Ovary (tissue), 9 donors: ENCODE results near the gene CACNB2. TPM values are rescaled to one million over a fixed set of nuclear protein-coding genes. Genes with fewer than 3 reads are reported as not detected.

ENCODE experiments used
- DNase-seq, 5 donors: peaks; one replicate each; pipeline ENCODE4 v3.0.0-alpha.2; 2019 to 2020
- H3K27ac ChIP-seq, 2 donors: fragments of 200-600 bp; one replicate each; pipeline versions ENCODE4 v1.5.1 to v1.8.0; 2019 to 2022
- H3K27me3 ChIP-seq: fragments of 200-600 bp; one replicate; pipeline ENCODE4 v1.8.0; 2022
- H3K36me3 ChIP-seq: fragments of 200-600 bp; sonication (generic); one replicate; pipeline ENCODE4 v1.5.1; 2019
- H3K4me1 ChIP-seq: one replicate; pipeline ENCODE4 v1.8.1; 2013; ENCODE audit warnings: mild to moderate bottlenecking, moderate library complexity; ENCODE audit not compliant: insufficient read depth
- H3K4me3 ChIP-seq: fragments of 200-600 bp; sonication (generic); one replicate; pipeline ENCODE4 v1.5.1; 2017
- H3K9me3 ChIP-seq, 2 donors: fragments of 200-600 bp in 1 of 2; sonication (generic) in 1 of 2; one replicate each; pipeline versions ENCODE4 v1.5.1 to v1.8.1; 2013 to 2019; ENCODE audit warnings: mild to moderate bottlenecking in 1 of 2, moderate library complexity in 1 of 2
- EP300 ChIP-seq: sonication (generic); formaldehyde crosslinking; IDR thresholded peaks from one replicate; pipeline ENCODE4 v1.6.1; 2017; ENCODE audit warnings: antibody characterized with exemption
- POLR2A ChIP-seq: fragments of 450-650 bp; IDR thresholded peaks from one replicate; pipeline ENCODE4 v1.6.1; 2017; ENCODE audit warnings: antibody characterized with exemption, mild to moderate bottlenecking, moderate library complexity
- WGBS, 3 donors: extraction: QIAGEN DNeasy Blood & Tissue Kit in 1 of 3; methylation state at CpG; one replicate each; pipeline versions ENCODE4 v1.1.5 to v1.1.7; 2013 to 2017; 5-methylcytosine and 5-hydroxymethylcytosine counted together
- intact Hi-C, 4 donors: fragments of 100-400 bp; cut with DNase I; formaldehyde crosslinking; loops; one replicate each; pipeline versions ENCODE4 v1.11.0 to v1.15.1; 2022 to 2023
- polyA plus RNA-seq, 2 donors: library from polyadenylated mRNA; stranded (reverse); fragments of 200-250 nt in 1 of 2; fragments of 350-450 nt in 1 of 2; fragmentation: Illumina TruSeq in 1 of 2; extraction: RNeasy Lipid Tissue Mini Kit (QIAGEN cat#74804) in 1 of 2; gene quantifications; one replicate each; pipeline ENCODE4 v1.2.3, GENCODE V29; 2013 to 2014
- total RNA-seq, 7 donors: library from RNA; depleted of rRNA in 2 of 7; stranded (reverse); fragments of >200 nt in 2 of 7; fragmentation: NEBNext Ultra II Directional in 3 of 7; extraction: Animal tissue kit (Norgen Biotek cat#: 25700) in 3 of 7; gene quantifications; one replicate each; pipeline versions ENCODE4 v1.1.0 to v1.2.4, GENCODE V29; 2016 to 2023
- TF ChIP-seq, protein P1 (sequence below), 3 donors: fragments of 450-650 bp in 2 of 3; fragments of 200-600 bp in 1 of 3; IDR thresholded peaks; one replicate each; pipeline versions ENCODE4 v1.5.1 to v1.8.0; 2016 to 2022; ENCODE audit warnings: antibody characterized with exemption in 3 of 3, mild to moderate bottlenecking in 1 of 3
- donor health status: DM: no; HTN: no; CAD: no; lungs with moderate emphysema.
- donor health status: DM: no; HTN: no; CAD: no.
- donor health status: Bipolar disorder and iron deficiency.
- donor health status: DM: yes; HTN: yes; CAD: no.
- donor health status: DM: no; HTN: no; CAD: no.
- donor health status: DM: yes; HTN: yes; CAD: no.

CACNB2 gene
- total and polyA plus RNA-seq, 9 donors = 8.9 to 60.9 (median 23.8) TPM

DNA sequence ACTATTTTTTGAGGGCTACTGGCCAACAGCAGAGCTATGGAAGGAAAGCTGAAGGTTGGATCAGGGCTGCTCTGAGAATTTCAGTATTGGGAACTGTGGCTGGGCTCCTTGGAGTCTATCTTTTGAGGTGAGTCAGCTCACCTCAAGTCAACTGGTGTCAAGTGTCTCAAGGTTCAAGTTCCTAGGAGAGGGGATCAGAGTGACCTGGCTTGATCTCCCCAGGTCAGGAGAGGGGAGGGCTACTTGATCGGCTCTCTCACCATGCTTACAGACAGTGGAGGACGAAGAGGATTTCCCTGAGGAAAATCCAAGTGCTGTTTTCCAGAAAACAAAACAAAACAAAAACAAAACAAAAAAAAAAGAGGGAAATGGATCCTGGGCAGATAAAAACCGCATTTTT, 132.8 kb downstream of the CACNB2 start:
- H3K36me3 ChIP-seq = no peaks in the 10 kb centered on the region
- intact Hi-C loops = no loop called here
- H3K4me3 ChIP-seq = no peak overlapping the region
- H3K9me3 ChIP-seq = no peaks in the 10 kb centered on the region
- DNase-seq = no peak
- H3K27ac ChIP-seq = no peak overlapping the region
- H3K4me1 ChIP-seq = no peaks in the 10 kb centered on the region
- 82 to 91% (median 88%) methylated on average over 3 of the region's 3 CpGs for whole genome bisulfite sequencing, 3 donors
- H3K27me3 ChIP-seq = no peaks in the 10 kb centered on the region
- TF ChIP-seq, protein P1, sequence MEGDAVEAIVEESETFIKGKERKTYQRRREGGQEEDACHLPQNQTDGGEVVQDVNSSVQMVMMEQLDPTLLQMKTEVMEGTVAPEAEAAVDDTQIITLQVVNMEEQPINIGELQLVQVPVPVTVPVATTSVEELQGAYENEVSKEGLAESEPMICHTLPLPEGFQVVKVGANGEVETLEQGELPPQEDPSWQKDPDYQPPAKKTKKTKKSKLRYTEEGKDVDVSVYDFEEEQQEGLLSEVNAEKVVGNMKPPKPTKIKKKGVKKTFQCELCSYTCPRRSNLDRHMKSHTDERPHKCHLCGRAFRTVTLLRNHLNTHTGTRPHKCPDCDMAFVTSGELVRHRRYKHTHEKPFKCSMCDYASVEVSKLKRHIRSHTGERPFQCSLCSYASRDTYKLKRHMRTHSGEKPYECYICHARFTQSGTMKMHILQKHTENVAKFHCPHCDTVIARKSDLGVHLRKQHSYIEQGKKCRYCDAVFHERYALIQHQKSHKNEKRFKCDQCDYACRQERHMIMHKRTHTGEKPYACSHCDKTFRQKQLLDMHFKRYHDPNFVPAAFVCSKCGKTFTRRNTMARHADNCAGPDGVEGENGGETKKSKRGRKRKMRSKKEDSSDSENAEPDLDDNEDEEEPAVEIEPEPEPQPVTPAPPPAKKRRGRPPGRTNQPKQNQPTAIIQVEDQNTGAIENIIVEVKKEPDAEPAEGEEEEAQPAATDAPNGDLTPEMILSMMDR (IDR thresholded peaks at IDR 0.05) = no peak
- TF ChIP-seq EP300 = no peak
- TF ChIP-seq POLR2A = no peak

DNA sequence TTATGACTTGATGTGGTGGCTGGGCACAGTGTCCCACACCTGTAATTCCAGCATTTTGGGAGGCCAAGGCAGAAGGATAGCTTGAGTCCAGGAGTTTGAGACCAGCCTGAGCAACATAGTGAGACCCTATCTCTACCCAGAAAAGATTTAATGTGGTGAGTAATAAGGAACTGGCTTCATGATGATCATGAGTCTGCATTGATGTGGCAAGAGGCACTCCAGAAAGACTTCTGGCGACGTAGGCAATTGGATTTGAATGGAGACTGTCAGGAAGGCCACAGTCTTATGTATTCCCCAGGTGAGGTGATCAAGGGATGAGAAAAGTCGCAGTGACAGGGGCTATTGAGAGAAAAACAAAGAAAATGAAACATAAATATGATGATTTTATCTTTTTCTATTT, 138.0 kb downstream of the CACNB2 start:
- Histone ChIP-seq H3K36me3 (no peaks in the 10 kb centered on the region), H3K4me1 (no peaks in the 10 kb centered on the region), H3K9me3 (no peaks in the 10 kb centered on the region), H3K27ac (no peak overlapping the region), H3K27me3 (no peaks in the 10 kb centered on the region), H3K4me3 (no peak overlapping the region)
- 94 to 97% (median 95%) methylated on average over 3 of the region's 3 CpGs for WGBS, 3 donors
- intact Hi-C loops = no loop called here
- DNase-seq = no peak
- TF ChIP-seq POLR2A (no peak), EP300 (no peak)
- TF ChIP-seq, protein P1 (IDR thresholded peaks at IDR 0.05) = no peak

DNA sequence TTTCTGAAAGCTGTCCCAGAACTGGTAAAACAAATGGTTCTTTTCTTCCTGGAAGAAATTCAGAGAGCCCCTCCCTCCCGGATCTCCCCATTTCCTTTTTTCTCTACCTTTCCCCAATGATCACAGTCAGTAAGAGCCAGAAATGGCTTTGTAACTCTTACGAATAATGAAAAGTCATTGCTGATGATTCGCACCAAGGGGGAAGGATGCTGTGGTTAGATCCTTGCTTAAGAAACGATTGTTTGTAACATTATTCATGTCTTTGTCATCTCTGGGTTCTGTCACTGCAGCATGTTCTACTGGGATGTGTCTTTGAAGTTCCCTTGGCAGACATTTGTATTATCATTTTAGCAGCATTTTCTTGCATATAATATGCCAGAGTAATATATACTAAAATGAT, 138.9 kb downstream of the CACNB2 start:
- Histone ChIP-seq H3K4me3 (no peak overlapping the region), H3K9me3 (no peaks in the 10 kb centered on the region), H3K4me1 (no peaks in the 10 kb centered on the region), H3K27ac (no peak overlapping the region), H3K36me3 (no peaks in the 10 kb centered on the region), H3K27me3 (no peaks in the 10 kb centered on the region)
- intact Hi-C loops = no loop called here
- WGBS, 3 donors = 50 to 69% (median 60%) methylated on average over 4 of the region's 4 CpGs
- no peak for DNase-seq
- TF ChIP-seq POLR2A (no peak), EP300 (no peak)
- TF ChIP-seq, protein P1 (IDR thresholded peaks at IDR 0.05) = no peak

DNA sequence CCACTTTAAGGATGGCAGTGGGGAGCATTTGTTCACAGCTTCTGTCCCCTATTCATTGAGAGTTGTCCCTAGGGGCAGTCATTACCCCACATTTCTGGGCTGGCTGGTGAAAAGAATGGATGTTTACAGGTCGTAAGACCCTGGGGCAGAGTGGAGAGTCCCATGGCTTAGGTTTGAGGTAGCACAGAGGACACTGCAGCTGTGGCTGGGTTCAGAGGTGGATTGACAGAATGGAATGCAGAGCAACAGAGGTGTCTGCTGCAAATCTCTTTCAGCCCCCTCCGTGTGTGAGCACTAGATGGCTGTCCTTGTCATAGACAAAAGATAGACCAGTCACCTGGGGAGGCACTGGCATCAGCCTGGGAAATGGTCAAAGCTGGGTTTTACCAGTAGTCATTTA, 141.9 kb downstream of the CACNB2 start:
- H3K36me3 ChIP-seq = no peaks in the 10 kb centered on the region
- WGBS, 3 donors = 69 to 82% (median 70%) methylated on average over 2 of the region's 2 CpGs
- intact Hi-C loops = no loop called here
- no peaks in the 10 kb centered on the region for H3K9me3 ChIP-seq
- no peaks in the 10 kb centered on the region for H3K27me3 ChIP-seq
- H3K27ac ChIP-seq = no peak overlapping the region
- no peaks in the 10 kb centered on the region for H3K4me1 ChIP-seq
- DNase-seq = no peak
- H3K4me3 ChIP-seq = no peak overlapping the region
- TF ChIP-seq POLR2A (no peak), EP300 (no peak)
- TF ChIP-seq, protein P1 (IDR thresholded peaks at IDR 0.05) = no peak
